Measurements from ENCODE around the gene L3MBTL3.
"Not testable (repeated sequence)": the region's sequence is repeated elsewhere in the genome, so short reads cannot be mapped to it uniquely, and the experiment has no call there.

L3MBTL3 gene

DNA sequence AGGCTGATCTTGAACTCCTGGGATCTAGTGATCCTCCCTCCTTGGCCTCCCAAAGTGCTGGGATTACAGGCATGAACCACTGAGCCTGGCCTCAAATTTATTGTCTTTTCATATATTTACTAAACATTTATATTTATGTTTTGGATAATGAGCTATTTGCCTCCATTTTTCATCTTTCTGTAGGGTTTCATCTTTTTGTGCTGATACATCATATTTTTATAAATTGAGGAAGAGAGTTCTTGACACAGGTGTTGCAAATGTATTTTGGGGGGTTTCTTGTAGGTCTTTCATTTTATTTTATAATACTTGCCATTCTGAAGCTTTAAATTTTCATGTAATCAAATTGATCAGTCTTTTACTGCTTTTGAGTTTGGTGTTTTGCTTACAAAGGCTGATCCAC is 72.4 kb downstream of the L3MBTL3 start:
- DNase-seq: no peak

DNA sequence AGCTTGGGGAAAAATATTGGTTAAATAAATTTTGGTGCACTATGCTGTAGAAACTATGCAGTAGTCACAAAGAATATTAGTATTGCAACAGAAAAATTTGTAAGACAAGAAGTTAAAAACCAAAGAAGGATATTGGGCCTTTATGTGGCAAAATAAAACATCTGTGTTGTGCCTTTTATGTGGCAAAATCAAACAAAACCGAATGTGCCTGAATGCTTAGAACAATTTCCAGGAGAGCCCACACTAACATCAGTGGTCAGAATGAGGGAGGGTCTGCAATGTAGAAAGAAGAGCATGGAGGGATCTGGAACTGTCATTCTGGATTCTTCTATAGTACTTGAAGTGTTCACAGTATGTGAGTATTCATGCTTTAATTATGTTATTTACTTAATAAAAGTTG is 75.2 kb downstream of the L3MBTL3 start:
- DNase-seq: no peak

DNA sequence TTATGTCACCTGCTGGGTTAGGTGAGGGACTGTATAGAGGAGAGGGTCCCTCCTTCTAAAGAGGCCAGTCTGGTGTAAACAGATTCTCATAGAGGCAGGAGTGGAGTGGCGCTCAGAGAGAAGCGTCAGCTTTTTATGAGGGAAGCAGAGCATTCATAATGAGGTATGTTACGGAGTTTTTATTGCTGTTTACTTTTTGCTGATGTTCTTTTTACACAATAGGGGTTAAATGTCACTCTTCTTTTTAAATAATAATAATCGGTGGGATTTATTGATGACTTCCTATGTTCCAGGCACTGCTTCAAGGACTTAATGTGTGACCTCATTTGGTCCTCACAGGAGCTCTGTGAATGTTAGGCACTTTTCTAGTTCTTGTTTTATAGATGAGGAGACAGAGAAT is 79.9 kb downstream of the L3MBTL3 start:
- no peak for DNase-seq

DNA sequence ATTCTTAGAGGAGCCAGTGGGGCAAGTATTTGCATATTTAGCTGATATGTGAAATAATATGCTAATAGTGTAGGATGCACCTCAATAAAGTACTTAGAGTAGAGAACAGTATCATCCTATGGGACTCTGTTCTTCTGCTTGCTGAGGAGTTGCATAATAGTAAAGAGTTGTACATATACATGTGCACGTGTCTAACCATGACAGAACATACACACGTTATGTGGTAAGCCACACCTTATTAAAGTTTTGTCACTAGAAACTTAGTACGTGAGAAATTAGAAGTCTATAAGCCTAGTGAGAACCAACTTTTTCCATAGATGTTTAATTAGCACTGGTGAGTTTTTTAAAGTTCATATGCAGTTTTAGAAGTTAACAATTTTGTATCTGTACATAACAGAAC is 80.7 kb downstream of the L3MBTL3 start:
- DNase-seq: no peak

DNA sequence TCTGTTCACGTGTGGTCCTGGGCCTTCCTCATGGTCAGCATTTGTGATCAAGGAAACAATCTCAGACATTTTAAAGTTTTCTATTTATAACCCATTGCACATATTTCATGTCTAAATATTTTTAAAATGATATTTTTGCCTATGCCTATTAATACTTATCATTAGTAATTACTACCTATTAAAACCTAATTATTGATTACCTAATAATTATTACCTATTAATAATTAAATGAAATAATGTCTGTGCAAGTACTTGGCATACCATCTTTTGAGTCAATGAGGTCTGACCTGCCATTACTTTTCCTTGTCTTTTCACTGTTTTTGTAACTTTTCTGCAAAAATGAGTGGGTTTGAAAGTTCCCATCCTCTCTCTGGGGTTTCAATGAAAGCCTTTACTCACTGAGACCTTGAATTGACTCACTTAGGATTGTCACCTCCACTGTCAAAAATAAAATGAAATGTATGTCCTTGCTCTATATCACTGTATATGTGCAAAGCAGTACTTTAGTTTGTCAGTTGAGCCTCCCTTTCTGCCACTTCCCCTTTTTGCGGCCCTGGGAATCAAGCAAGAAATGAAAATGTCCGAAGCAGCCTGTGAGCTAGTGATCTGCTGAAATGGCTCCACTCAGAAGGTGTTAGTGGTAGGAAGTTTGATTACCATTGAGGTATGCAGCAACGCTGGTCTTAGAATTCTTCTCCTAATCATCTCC is 87.8 kb downstream of the L3MBTL3 start:
- DNase-seq: no peak

DNA sequence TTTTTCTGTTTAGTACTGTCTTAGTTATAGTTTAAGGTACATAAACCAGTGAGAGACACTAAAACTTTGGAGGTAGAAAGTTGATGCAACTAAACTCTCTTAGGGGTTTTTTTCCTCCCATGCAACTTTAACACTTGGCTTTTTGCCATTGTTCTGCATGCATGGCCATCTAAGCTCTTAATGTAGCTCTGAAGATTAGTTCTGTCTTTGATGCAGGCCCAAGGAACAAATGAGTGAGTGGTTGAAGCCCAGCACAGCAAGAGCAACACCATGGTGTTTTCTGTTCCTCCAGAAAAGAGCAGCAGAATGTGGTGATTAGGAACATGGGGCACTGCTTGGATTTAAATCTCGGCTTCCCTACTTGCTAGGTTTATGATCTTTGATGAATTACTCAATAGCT is 89.3 kb downstream of the L3MBTL3 start:
- DNase-seq: no peak

DNA sequence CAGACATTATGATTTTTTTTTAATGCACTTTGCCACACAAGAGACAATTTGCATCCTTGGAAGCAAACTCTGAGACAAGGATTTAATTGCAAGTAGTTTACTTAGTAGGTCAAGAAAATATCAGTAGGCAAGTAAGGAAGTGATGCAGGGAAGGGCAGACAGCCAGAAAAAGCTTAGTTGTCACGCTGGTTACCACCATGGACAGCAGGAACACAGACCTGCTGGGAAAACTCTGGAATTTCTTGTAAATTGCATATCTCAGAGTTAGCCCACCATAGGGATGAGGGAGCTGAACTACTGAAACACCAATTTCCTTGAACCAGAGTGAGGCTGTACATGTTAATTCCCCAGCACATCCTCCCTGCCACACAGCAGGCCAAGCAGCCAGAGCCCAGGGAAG is 92.7 kb downstream of the L3MBTL3 start:
- no peak for DNase-seq

DNA sequence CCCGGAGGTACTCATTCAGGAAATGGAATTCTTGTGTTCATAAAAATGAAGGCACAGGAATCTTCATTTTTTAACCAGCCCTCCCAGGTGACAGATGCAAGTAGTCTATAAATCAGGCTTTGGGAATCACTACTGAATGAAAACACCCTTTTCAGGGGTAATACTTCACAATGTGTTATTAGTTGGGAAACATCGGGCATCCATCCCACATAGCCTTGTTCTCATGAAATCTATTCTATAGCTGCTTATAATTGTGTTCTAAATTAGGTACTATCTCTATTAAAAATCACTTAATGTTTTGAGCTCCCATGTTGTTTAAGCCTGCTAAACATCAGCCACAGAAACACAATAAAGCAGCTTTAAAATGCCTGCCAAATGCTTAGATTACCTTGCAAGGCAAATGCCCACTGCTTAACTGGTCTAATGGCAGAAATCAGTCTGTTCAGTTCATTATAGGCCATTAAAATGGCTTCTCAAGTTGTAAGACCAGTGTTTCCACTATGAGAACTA is 94.9 kb downstream of the L3MBTL3 start:
- DNase-seq: no peak

DNA sequence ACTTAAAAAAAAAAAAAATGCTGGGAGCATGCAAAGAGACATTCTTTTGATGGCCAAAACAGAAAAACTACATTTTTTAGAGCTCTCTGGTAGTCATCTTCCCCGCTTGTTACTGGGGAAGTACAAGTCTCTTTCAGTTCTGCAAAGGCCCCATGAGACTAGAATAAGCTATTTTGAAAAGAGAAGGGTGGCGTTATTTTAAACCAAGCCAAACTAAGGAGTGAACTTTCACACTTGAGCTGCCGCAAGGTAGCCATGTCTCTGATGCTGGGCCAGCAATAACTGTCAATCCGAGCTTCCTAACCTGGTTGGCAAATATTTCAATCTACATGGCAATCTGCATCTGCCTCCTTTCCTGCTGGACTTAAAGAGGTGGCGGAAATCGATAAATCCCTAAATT is 96.7 kb downstream of the L3MBTL3 start:
- DNase-seq: no peak

DNA sequence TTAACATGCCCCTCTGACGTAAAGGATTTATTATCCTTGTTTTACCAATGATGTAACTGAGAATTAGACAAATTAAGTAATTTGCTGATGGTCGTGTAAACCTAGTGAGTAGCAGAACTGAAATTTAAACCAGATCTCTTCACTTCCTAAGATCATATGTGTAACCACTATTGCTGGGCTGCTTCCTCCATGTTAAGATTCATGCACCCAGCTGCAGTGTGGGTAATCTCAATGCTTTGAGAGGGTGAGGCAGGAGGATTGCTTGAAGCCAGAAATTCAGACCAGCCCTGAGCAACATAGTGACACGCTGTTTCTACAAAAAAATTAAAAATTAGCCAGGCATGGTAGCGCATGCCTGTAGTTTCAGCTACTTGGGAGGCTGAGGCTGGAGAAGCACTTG is 97.9 kb downstream of the L3MBTL3 start:
- DNase-seq: no peak

DNA sequence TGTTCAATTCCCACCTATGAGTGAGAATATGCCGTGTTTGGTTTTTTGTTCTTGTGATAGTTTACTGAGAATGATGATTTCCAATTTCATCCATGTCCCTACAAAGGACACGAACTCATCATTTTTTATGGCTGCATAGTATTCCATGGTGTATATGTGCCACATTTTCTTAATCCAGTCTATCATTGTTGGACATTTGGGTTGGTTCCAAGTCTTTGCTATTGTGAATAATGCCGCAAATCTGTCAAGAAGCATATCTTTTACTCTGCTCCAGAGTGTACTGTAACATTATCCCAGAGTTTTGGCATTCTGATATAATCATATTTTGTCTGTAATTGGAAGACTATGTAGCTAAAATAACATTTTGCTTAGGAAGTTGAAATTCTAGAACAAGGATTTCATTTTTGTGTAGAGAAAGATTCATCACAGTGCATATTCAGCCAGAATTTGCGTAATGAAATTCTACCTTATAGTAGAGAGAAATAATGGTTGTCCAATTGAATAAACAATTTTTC is 98.9 kb downstream of the L3MBTL3 start:
- DNase-seq: not testable (repeated sequence)

DNA sequence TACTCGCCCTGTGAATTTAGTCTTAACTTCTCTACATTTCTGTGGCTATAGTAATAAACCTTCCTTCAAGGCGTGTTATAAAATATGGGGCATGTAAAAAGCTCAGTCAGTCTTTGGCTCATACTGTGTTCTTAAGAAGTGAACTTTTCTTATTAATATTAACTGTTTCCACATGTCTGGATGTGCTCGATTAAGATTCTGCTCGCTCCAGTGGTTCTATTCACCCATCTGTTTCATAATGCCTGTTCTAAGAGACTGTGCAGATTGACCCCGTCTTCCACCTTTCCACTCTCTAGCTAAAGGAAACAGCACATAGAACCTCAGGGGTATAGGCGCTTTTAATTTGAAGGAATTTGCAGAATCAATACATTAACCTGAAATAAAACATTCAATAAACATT is 99.9 kb downstream of the L3MBTL3 start:
- DNase-seq: no peak

DNA sequence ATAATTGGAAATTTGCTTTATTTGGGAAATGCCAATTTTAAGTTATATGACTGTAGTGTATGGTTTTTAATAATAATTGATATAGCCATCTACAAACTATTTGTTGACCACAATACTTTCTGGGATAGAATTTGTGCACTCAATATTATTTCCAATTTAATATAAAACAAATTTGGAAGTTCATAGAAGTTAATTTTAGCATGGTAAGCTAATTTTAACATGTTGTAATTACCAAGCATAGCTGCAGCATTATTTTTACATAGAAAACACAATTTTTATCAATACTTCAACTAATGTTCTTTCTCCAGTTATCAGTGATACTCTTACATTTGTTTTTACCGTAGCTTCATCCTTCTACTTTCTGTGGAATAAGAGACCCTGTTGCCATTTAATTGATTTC is 100.8 kb downstream of the L3MBTL3 start:
- no peak for DNase-seq

DNA sequence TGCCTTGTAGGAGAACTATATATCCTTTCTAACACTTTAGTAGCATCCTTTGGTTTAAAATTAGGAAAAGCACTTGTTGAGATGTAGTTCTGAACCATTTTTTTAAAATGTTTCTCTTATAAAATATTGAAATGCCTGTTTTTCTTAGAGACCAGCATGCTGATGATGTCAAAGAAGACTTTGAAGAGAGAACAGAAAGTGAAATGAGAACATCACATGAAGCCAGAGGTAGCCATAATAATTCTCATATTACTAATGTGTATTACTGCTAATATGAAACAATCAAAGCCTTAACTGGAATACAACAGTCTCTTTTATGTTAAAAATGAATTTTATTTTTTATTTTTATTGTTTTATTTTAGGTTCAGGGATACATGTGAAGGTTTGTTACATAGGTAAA is 102.3 kb downstream of the L3MBTL3 start:
- no peak for DNase-seq

DNA sequence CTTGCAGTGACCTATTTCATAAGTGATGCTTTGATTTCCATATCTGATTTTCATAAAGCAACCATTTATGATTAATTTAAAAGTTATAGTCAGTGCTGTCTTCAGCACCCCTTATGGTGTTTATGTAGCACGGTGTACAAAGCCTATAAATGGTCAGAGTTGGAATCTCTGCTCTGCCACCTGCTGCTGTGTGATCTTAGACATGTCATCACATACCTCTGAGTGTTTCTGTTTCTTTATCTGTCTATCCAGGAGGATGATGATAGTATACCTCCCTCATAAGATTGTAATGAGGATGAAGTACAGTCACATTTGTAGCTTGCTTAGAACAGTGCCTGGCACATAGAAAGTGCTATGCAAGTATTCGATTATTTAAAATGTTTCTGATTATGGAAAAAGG is 103.9 kb downstream of the L3MBTL3 start:
- DNase-seq: no peak

DNA sequence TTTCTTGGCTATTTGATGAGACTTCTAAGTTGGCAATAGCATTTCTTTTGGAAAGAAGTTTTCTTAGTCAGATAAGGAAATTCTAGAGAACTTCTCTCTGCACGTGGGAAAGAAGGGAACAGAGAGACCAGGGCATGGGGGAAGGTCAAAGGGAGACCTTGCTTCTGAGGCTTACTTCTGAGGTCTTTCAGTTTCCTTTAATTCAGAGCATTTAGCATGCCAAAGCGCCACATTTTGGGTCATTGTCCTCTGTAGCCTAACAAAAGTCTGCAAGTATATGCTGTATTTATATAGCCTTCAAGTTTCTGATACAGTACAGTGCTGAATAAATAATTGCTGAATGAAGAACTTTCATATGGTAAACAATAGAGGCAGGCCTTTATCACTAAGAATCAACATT is 108.8 kb downstream of the L3MBTL3 start:
- DNase-seq: no peak

DNA sequence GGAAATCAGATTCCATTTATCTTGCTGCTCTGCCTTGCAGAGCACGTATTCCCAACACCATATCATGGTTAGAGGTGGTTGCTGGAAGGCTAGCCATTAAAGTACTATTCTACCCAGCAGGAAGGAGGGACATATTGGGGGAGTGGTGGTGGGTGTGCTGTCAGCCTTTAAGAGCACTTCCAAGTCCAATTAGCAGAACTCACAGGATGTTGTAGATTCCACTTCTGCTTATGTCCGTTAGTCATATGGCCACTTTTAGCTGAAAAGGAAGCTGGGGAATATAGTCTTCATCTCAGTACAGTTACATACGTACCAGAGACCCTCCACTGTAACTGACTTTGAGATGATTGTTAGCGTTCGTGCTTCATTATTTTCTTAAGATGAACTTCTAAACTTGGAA is 109.9 kb downstream of the L3MBTL3 start:
- DNase-seq: no peak

DNA sequence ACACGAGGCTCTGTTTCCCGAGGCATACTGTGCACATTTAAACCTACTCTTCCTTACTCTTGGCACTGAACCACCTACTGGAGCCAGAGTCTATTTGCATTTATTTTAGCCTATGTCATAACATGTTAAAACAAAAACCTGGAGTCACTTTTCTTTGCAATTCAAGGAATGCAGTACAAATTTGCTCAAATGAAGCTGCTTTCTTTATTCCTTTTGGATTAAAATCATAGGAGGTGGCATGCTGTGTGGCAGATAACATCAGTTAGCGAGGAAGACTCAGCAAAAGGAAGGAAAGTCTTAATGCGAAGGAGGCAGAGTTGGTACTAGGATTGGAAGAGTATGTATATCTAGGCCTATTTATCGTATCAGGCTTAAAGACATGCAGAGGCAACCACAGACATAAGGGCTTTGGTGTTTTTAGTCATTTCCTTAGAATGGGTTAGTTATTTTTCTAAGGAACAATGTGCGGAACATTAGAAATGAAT is 111.4 kb downstream of the L3MBTL3 start:
- no peak for DNase-seq

DNA sequence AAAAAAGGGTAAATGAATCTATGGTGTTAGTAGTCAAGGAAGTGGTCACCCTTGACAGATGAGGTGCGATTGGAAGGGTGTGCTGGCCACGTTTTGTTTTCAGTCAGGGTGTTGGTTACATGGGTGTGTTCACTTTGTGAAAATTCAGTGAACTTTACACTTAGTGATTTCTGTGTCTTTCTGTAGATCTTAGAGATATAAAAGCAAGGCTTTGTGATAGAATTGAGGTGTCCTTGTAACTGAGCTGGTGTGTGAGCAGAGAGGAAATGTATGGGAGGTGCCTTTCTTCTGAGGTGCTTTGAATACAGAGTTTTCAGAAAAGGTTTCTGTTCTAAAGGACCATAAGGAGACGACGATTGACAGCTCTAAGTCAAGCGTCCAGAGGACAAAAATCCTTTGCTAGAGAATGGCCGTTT is 113.9 kb downstream of the L3MBTL3 start:
- no peak for DNase-seq

DNA sequence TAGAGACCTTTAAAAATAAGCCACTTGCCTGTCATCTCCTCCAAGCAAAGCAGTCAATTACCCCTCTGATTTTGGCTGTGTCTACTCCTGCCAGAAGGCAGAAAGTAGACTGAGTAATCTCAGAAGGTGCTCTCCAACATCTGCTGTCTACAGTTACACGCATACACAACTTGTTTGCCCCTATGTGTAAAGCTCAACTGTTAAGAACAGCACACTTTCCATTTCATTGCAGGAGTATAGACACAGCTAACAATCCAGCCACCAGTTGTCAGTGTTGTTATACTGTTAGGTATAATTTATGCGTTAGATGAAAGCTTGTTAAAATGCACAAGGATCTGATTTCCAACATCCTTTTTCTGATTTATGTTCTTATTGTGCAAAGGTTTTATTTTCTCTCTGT is 116.2 kb downstream of the L3MBTL3 start:
- DNase-seq: no peak

DNA sequence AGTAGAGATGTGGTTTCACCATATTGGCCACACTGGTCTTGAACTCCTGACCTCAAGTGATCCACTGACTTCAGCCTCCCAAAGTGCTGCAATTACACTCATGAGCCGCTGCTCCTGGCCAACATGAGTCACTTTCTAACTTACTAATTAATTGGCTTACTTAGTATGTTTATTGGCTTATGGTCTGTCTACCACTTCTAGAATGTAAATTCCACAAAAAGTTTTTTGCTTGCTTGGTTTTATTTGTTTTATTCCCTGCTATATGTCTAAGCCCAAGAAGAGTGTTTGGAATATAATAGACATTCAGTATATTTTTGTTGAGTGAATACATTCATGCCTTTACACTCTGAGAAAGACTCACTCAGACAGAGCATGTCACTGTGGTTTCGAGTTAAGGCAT is 118.4 kb downstream of the L3MBTL3 start:
- no peak for DNase-seq

DNA sequence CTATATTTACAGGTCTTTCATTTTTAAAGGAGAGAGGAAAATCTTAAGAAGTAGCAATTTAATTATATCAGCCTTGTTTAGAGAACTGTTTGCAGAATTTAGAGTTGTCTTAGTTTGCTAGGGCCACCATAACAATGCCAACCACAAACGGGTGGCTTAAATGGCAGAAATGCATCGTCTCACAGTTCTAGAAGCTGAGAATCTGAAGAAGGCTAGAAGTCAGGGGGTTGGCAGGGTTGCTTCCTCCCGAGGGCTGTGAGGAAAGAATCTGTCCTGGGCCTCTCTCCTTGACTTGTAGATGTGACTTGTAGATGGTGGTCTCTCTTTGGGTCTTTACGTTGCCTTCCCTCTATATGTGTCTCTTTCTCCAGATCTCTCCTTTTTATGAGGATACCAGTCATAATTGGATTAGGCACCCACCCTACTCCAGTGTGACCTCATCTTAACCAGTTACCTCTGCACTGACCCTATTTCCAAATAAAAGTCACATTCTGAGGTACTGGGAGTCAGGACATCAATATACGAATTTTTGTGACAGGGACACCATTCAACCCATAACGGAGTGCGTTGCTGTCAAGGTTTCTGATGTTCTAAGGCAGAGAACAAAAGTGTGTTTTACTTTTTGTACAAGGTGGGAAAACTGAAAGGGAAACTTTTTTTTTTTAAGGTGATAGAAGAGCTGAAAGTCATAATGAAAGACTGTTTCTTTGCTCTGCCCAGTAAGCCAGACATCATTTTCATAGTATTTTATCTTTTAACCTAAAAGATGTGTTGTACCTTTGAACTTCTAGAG is 119.9 kb downstream of the L3MBTL3 start:
- no peak for DNase-seq

DNA sequence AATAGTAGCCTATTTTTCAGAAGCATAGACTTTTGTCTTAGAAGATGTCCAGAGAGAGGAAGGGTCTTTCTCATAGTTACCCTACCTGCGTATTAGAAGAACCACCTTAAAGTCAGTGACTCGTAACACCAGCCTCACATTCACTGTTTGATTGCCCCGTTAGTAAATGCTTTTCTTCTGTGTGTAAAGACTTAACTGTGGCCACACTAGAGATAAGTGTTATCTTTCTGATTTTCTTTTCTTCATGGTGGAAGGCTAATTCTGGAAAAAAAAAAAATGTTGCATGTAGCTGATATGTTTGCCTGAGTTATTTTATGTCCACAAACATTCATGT is 120.5 kb downstream of the L3MBTL3 start:
- DNase-seq: no peak

DNA sequence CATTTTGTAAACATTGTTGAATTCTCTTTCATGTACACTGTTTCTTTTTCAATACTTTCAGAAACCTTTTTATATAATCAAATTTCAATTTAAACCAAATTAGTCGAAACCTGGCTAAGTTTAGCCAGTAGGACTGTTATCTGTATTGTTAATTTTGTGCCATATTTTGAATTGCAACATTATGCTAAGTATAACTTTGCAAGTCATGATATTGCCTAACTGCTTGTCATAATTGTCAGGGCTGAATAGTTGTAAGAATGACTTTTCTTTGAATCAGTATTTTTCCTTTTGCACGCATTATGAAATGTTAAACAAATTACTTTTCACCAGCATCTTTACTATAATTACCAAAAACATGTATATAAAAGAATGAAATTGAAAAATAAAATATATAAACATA is 121.7 kb downstream of the L3MBTL3 start:
- DNase-seq: no peak
